Endothelial cell of umbilical vein (primary cell): ENCODE results near the gene TM4SF5. TPM values are rescaled to one million over a fixed set of nuclear protein-coding genes. Genes with fewer than 3 reads are reported as not detected.

Source experiments
- BruUV-seq: library from RNA; stranded (reverse); fragments of 400-500 nt; replicated peaks from 2 replicates; lab custom pipeline; 2021; lab: Mats Ljungman, UMichigan
- CTCF ChIA-PET: fragments of 300-600, 350-600 bp; sonication (Branson Sonifier 250); formaldehyde crosslinking; loops from one replicate; lab custom pipeline; 2021; ENCODE audit warnings: antibody characterized with exemption, inconsistent platforms; lab: Charles Lee
- POLR2A ChIA-PET: fragments of 300-600, 350-600 bp; sonication (Branson Sonifier 250); formaldehyde crosslinking; loops from one replicate; lab custom pipeline; 2021; ENCODE audit warnings: antibody characterized with exemption, inconsistent platforms; lab: Charles Lee
- DNase-seq: peaks from one replicate; pipeline ENCODE4 v3.0.0-alpha.2; 2011; ENCODE audit warnings: low read depth, low spot score
- FAIRE-seq: peaks from 2 replicates; lab custom pipeline; 2011; peaks lifted over from hg19 to GRCh38; lab: Jason Lieb, UNC
- H2AFZ ChIP-seq: 2 replicates; pipeline ENCODE4 v1.6.0; 2012; ENCODE audit warnings: low read depth, low read length, control low read depth, inconsistent platforms
- H3K27ac ChIP-seq: 2 replicates; pipeline ENCODE4 v1.5.1; 2011; ENCODE audit warnings: low read depth, mild to moderate bottlenecking, control low read depth, low read length, moderate library complexity; ENCODE audit not compliant: insufficient read depth
- H3K27me3 ChIP-seq, 2 experiments: 2 replicates each; pipeline versions ENCODE4 v1.6.0 to v1.6.1; 2011; ENCODE audit warnings: low read length in 2 of 2, mixed read lengths in 1 of 2; ENCODE audit not compliant: control insufficient read depth in 2 of 2, insufficient read depth in 2 of 2
- H3K36me3 ChIP-seq, 2 experiments: 2 replicates in 1 of 2; 3 replicates in 1 of 2; pipeline ENCODE4 v1.5.1; 2011; ENCODE audit warnings: low read length in 2 of 2, mild to moderate bottlenecking in 1 of 2, moderate library complexity in 1 of 2; ENCODE audit not compliant: control insufficient read depth in 2 of 2, insufficient read depth in 2 of 2; ENCODE audit errors: extremely low read depth in 1 of 2
- H3K4me1 ChIP-seq: 3 replicates; pipeline ENCODE4 v1.5.1; 2011; ENCODE audit warnings: mild to moderate bottlenecking, low read length; ENCODE audit not compliant: control insufficient read depth, insufficient read depth; ENCODE audit errors: extremely low read depth
- H3K4me2 ChIP-seq: 2 replicates; pipeline ENCODE4 v1.6.1; 2011; ENCODE audit warnings: low read length, control low read depth, mixed read lengths; ENCODE audit not compliant: insufficient read depth
- H3K4me3 ChIP-seq, 3 experiments: fragments of 200-600 bp in 1 of 3; sonication (generic), shearing (Covaris generic) in 1 of 3; replicated peaks in 1 of 3; 2 replicates each; pipeline ENCODE4 v1.5.1; 2011 to 2016; ENCODE audit warnings: control low read depth in 3 of 3, low read length in 3 of 3, mild to moderate bottlenecking in 2 of 3, inconsistent platforms in 1 of 3, low read depth in 1 of 3, moderate library complexity in 1 of 3; ENCODE audit not compliant: insufficient read depth in 1 of 3
- H3K79me2 ChIP-seq: 2 replicates; pipeline ENCODE4 v1.6.0; 2012; ENCODE audit warnings: low read length, inconsistent platforms; ENCODE audit not compliant: control insufficient read depth, insufficient read depth
- H3K9ac ChIP-seq: replicated peaks from 2 replicates; pipeline ENCODE3; 2011; ENCODE audit warnings: low read length, control low read depth; ENCODE audit not compliant: insufficient read depth; ENCODE audit errors: extremely low read depth
- H3K9me1 ChIP-seq: replicated peaks from 3 replicates; pipeline ENCODE4 v1.6.0; 2011; ENCODE audit warnings: mild to moderate bottlenecking, low read length; ENCODE audit not compliant: control insufficient read depth, insufficient read depth; ENCODE audit errors: extremely low read depth
- H3K9me3 ChIP-seq: replicated peaks from 2 replicates; pipeline ENCODE4 v1.5.1; 2012; ENCODE audit warnings: low read length, inconsistent platforms; ENCODE audit not compliant: control insufficient read depth, insufficient read depth
- H4K20me1 ChIP-seq: replicated peaks from 2 replicates; pipeline ENCODE3; 2011; ENCODE audit warnings: mild to moderate bottlenecking, low read length; ENCODE audit not compliant: control insufficient read depth, insufficient read depth; ENCODE audit errors: extremely low read depth
- EZH2 ChIP-seq: IDR thresholded peaks from 2 replicates; pipeline ENCODE4 v1.6.1; 2012; ENCODE audit warnings: borderline replicate concordance, low read depth, mild to moderate bottlenecking, moderate library complexity, low read length, inconsistent platforms; ENCODE audit not compliant: severe bottlenecking
- FOS ChIP-seq: IDR thresholded peaks from 2 replicates; pipeline ENCODE4 v1.6.1; 2011; ENCODE audit warnings: mild to moderate bottlenecking, low read length, moderate library complexity, borderline replicate concordance; ENCODE audit not compliant: insufficient read depth
- GATA2 ChIP-seq: IDR thresholded peaks from 2 replicates; pipeline ENCODE4 v1.7.0; 2011; ENCODE audit warnings: low read depth, mild to moderate bottlenecking, moderate library complexity, mixed read lengths, low read length; ENCODE audit not compliant: insufficient read length, insufficient read depth
- JUN ChIP-seq: IDR thresholded peaks from 2 replicates; pipeline ENCODE4 v1.6.1; 2011; ENCODE audit warnings: borderline replicate concordance, low read depth; ENCODE audit not compliant: insufficient read length, insufficient read depth
- MYC ChIP-seq: IDR thresholded peaks from one replicate; pipeline ENCODE4 v1.6.1; 2011; ENCODE audit warnings: mild to moderate bottlenecking, low read depth, low read length
- POLR2A ChIP-seq: IDR thresholded peaks from 2 replicates; pipeline ENCODE4 v1.6.1; 2012; ENCODE audit warnings: low read depth, mild to moderate bottlenecking, control low read depth, low read length
- POLR2AphosphoS5 ChIP-seq: IDR thresholded peaks from 2 replicates; pipeline ENCODE4 v1.6.1; 2012; ENCODE audit warnings: low read depth, mild to moderate bottlenecking, control low read depth, low read length, moderate library complexity; ENCODE audit not compliant: insufficient read depth
- dilution Hi-C: fragments of 300-500 bp; cut with MboI; formaldehyde crosslinking; loops from one replicate; pipeline ENCODE4 v1.15.0; 2019; ENCODE audit warnings: low sequenced_read_pairs; ENCODE audit not compliant: extremely low pct_ligation_motif_present
- intact Hi-C: fragments of 100-400 bp; cut with micrococcal nuclease; formaldehyde crosslinking; loops from one replicate; pipeline ENCODE4 v1.10.0; 2022
- polyA plus RNA-seq, 4 experiments: library from polyadenylated mRNA; depleted of rRNA in 3 of 4; stranded (reverse) in 3 of 4; unstranded in 1 of 4; fragments of >200 nt; gene quantifications; 2 replicates each; pipeline versions ENCODE4 v1.2.1 to v1.2.3, GENCODE V29; 2011 to 2012; ENCODE audit warnings: missing spikeins in 1 of 4
- total RNA-seq: library from RNA; stranded (reverse); gene quantifications from 2 replicates; pipeline ENCODE4 v1.2.3, GENCODE V29; 2021
- TF ChIP-seq, protein P1 (sequence below): IDR thresholded peaks from 2 replicates; pipeline ENCODE4 v1.6.1; 2011; ENCODE audit not compliant: insufficient read depth, insufficient read length
- TF ChIP-seq, protein P2 (sequence below), 2 donors: IDR thresholded peaks; 1 replicate in 1 of 2; 2 replicates in 1 of 2; pipeline ENCODE4 v1.5.1; 2011; ENCODE audit warnings: low read length in 2 of 2, mild to moderate bottlenecking in 2 of 2, moderate library complexity in 2 of 2, control low read depth in 1 of 2, inconsistent platforms in 1 of 2, low read depth in 1 of 2; ENCODE audit not compliant: insufficient read depth in 1 of 2; ENCODE audit errors: extremely low read depth in 1 of 2

The TM4SF5 gene
- total and polyA plus RNA-seq, 2 donors (not counting 3 experiments of a cell fraction or from before 2014, with no cell fraction given), result not detected

DNA sequence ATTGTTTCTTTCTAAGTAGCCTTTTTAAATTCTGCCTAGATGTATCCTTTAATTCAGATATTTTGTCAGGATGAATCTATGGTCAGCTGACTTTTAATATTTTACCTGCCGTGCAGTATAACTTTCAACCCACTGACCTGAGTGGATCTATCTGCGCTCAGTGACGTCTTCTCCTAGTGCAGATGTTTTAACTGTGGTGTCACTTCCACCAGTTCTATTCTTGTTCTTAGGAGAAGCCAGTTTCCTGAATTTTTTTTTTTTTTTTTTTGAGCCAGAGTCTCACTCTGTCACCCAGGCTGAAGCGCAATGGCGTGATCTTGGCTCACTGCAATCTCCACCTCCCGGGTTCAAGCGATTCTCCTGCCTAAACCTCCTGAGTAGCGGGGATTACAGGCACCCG lies 5.0 kb upstream of the TM4SF5 start:
- CTCF ChIA-PET, result no interaction called here
- POLR2A ChIA-PET, result no interaction called here
- BruUV-seq, result no TSS peak
- FAIRE-seq (no peak), DNase-seq (no peak)
- Histone ChIP-seq H4K20me1 (no peaks in the 10 kb centered on the region), H3K9me1 (no peaks in the 10 kb centered on the region), H3K4me1 (no peaks in the 10 kb centered on the region), H3K36me3 (no peaks in the 10 kb centered on the region), H3K79me2 (no peaks in the 10 kb centered on the region), H3K27ac (no peak overlapping the region), H2AFZ (no peak overlapping the region), H3K4me3 (no peak overlapping the region), H3K4me2 (no peak overlapping the region), H3K27me3 (peaks cover 4 to 6% of the 10 kb centered on the region in 2 experiments), H3K9me3 (no peaks in the 10 kb centered on the region), H3K9ac (no peak overlapping the region)
- intact Hi-C loops (no loop called here), dilution Hi-C loops (no loop called here)
- TF ChIP-seq, protein P1, sequence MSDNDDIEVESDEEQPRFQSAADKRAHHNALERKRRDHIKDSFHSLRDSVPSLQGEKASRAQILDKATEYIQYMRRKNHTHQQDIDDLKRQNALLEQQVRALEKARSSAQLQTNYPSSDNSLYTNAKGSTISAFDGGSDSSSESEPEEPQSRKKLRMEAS, result no peak
- no peak for TF ChIP-seq JUN
- TF ChIP-seq FOS, result no peak
- no peak for TF ChIP-seq POLR2AphosphoS5
- TF ChIP-seq POLR2A, result no peak
- no peak for TF ChIP-seq GATA2
- no peak for TF ChIP-seq EZH2
- TF ChIP-seq, protein P2, sequence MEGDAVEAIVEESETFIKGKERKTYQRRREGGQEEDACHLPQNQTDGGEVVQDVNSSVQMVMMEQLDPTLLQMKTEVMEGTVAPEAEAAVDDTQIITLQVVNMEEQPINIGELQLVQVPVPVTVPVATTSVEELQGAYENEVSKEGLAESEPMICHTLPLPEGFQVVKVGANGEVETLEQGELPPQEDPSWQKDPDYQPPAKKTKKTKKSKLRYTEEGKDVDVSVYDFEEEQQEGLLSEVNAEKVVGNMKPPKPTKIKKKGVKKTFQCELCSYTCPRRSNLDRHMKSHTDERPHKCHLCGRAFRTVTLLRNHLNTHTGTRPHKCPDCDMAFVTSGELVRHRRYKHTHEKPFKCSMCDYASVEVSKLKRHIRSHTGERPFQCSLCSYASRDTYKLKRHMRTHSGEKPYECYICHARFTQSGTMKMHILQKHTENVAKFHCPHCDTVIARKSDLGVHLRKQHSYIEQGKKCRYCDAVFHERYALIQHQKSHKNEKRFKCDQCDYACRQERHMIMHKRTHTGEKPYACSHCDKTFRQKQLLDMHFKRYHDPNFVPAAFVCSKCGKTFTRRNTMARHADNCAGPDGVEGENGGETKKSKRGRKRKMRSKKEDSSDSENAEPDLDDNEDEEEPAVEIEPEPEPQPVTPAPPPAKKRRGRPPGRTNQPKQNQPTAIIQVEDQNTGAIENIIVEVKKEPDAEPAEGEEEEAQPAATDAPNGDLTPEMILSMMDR (IDR thresholded peaks at IDR 0.05; ENCODE audit: extremely low read depth in 1 of 2, insufficient read depth in 1 of 2, low read depth in 1 of 2, low read length in 2 of 2), result no peak
- TF ChIP-seq MYC, result no peak
